Astrocyte (in vitro differentiated cells and primary cell): Measurements from ENCODE around the gene ATRNL1. TPM values are rescaled to one million over a fixed set of nuclear protein-coding genes. Genes with fewer than 3 reads are reported as not detected.

Experiments used
- DNase-seq: peaks from one replicate; pipeline ENCODE4 v3.0.0-alpha.2; 2010; ENCODE audit warnings: low read depth
- FAIRE-seq: peaks from 2 replicates; lab custom pipeline; 2011; peaks lifted over from hg19 to GRCh38; lab: Jason Lieb, UNC
- H2AFZ ChIP-seq: 2 replicates; pipeline ENCODE4 v1.6.0; 2012; ENCODE audit warnings: low read depth, low read length, inconsistent platforms
- H3K27ac ChIP-seq: 2 replicates; pipeline ENCODE4 v1.5.1; 2011; ENCODE audit warnings: low read depth, low read length, inconsistent platforms
- H3K27me3 ChIP-seq: 2 replicates; pipeline ENCODE4 v1.6.0; 2011; ENCODE audit warnings: low read length, inconsistent platforms; ENCODE audit not compliant: insufficient read depth
- H3K36me3 ChIP-seq: 2 replicates; pipeline ENCODE4 v1.5.1; 2011; ENCODE audit warnings: low read length, inconsistent platforms; ENCODE audit not compliant: insufficient read depth
- H3K4me1 ChIP-seq: 2 replicates; pipeline ENCODE4 v1.5.1; 2011; ENCODE audit warnings: low read length, inconsistent platforms; ENCODE audit not compliant: insufficient read depth
- H3K4me2 ChIP-seq: 2 replicates; pipeline ENCODE4 v1.6.0; 2012; ENCODE audit warnings: low read length, inconsistent platforms
- H3K4me3 ChIP-seq: 2 replicates; pipeline ENCODE4 v1.5.1; 2011; ENCODE audit warnings: low read depth, mild to moderate bottlenecking, low read length, inconsistent platforms; ENCODE audit not compliant: insufficient read depth
- H3K79me2 ChIP-seq: 2 replicates; pipeline ENCODE4 v1.6.0; 2012; ENCODE audit warnings: mild to moderate bottlenecking, low read length, inconsistent platforms; ENCODE audit not compliant: insufficient read depth
- H3K9ac ChIP-seq: 2 replicates; pipeline ENCODE4 v1.6.0; 2012; ENCODE audit warnings: mild to moderate bottlenecking, low read length, inconsistent platforms
- H3K9me3 ChIP-seq: 2 replicates; pipeline ENCODE4 v1.5.1; 2012; ENCODE audit warnings: low read depth, mild to moderate bottlenecking, low read length, inconsistent platforms; ENCODE audit not compliant: insufficient read depth
- H4K20me1 ChIP-seq: 2 replicates; pipeline ENCODE4 v1.6.0; 2012; ENCODE audit warnings: low read length, inconsistent platforms; ENCODE audit not compliant: insufficient read depth
- H3K27ac Mint-ChIP-seq: one replicate; pipeline ENCODE4 v1.8.0; 2021; ENCODE audit warnings: mild to moderate bottlenecking, mixed read lengths; ENCODE audit not compliant: unreplicated experiment
- H3K27me3 Mint-ChIP-seq: one replicate; pipeline ENCODE4 v1.8.0; 2021; ENCODE audit warnings: low read depth, mixed read lengths; ENCODE audit not compliant: unreplicated experiment
- H3K36me3 Mint-ChIP-seq: one replicate; pipeline ENCODE4 v1.8.0; 2021; ENCODE audit warnings: low read depth, mixed read lengths; ENCODE audit not compliant: unreplicated experiment
- H3K4me1 Mint-ChIP-seq: one replicate; pipeline ENCODE4 v1.8.0; 2021; ENCODE audit warnings: low read depth, mixed read lengths; ENCODE audit not compliant: unreplicated experiment
- H3K4me3 Mint-ChIP-seq: one replicate; pipeline ENCODE4 v1.8.0; 2021; ENCODE audit warnings: mild to moderate bottlenecking, moderate library complexity, mixed read lengths; ENCODE audit not compliant: unreplicated experiment
- H3K9me3 Mint-ChIP-seq: one replicate; pipeline ENCODE4 v1.8.0; 2021; ENCODE audit warnings: mild to moderate bottlenecking, mixed read lengths; ENCODE audit not compliant: unreplicated experiment
- CTCF ChIP-seq: IDR thresholded peaks from 2 replicates; pipeline ENCODE4 v1.5.1; 2011; ENCODE audit warnings: low read depth, mild to moderate bottlenecking, inconsistent platforms, low read length, moderate library complexity; ENCODE audit not compliant: insufficient read depth
- EZH2 ChIP-seq: IDR thresholded peaks from 2 replicates; pipeline ENCODE4 v1.6.1; 2012; ENCODE audit warnings: mild to moderate bottlenecking, low read length, inconsistent platforms; ENCODE audit not compliant: insufficient read depth
- total RNA-seq: library from RNA; stranded (reverse); gene quantifications from 2 replicates; pipeline ENCODE4 v1.2.1, GENCODE V29; 2021

ATRNL1 gene
- total RNA-seq, 1 donor from 2014 or later: 17.5 TPM

GRCh38 chr10:115432188-115432819 lies 339.1 kb downstream of the ATRNL1 start:
- H3K27ac Mint-ChIP-seq: no peak overlapping the region
- Histone ChIP-seq H3K27me3 (no peaks in the 10 kb centered on the region), H3K79me2 (no peaks in the 10 kb centered on the region), H3K36me3 (no peaks in the 10 kb centered on the region), H3K4me1 (no peaks in the 10 kb centered on the region), H3K4me3 (no peak overlapping the region), H2AFZ (no peak overlapping the region), H4K20me1 (no peaks in the 10 kb centered on the region), H3K27ac (no peak overlapping the region), H3K4me2 (no peak overlapping the region), H3K9ac (no peak overlapping the region), H3K9me3 (no peaks in the 10 kb centered on the region)
- DNase-seq (peak; percentile 14), FAIRE-seq (no peak)
- no peaks in the 10 kb centered on the region for H3K27me3 Mint-ChIP-seq
- no peaks in the 10 kb centered on the region for H3K9me3 Mint-ChIP-seq
- H3K4me3 Mint-ChIP-seq: no peak overlapping the region
- H3K4me1 Mint-ChIP-seq: no peaks in the 10 kb centered on the region
- no peaks in the 10 kb centered on the region for H3K36me3 Mint-ChIP-seq
- TF ChIP-seq EZH2: no peak
- peak; percentile 37 for TF ChIP-seq CTCF

- no peak for FAIRE-seq
- H3K79me2 ChIP-seq: no peaks in the 10 kb centered on the region
- H3K4me3 Mint-ChIP-seq: no peak overlapping the region
- no peak overlapping the region for H3K4me2 ChIP-seq
- no peaks in the 10 kb centered on the region for H3K27me3 Mint-ChIP-seq
- H3K9me3 Mint-ChIP-seq: no peaks in the 10 kb centered on the region
- no peaks in the 10 kb centered on the region for H3K36me3 Mint-ChIP-seq
- no peak overlapping the region for H3K27ac ChIP-seq
- H3K9me3 ChIP-seq: no peaks in the 10 kb centered on the region
- no peaks in the 10 kb centered on the region for H3K4me1 ChIP-seq
- H3K4me3 ChIP-seq: no peak overlapping the region
- TF ChIP-seq CTCF (no peak), EZH2 (no peak)
- no peaks in the 10 kb centered on the region for H3K4me1 Mint-ChIP-seq
- DNase-seq: no peak
- no peak overlapping the region for H2AFZ ChIP-seq
- H4K20me1 ChIP-seq: no peaks in the 10 kb centered on the region
- H3K36me3 ChIP-seq: no peaks in the 10 kb centered on the region
- H3K27ac Mint-ChIP-seq: no peak overlapping the region
- no peaks in the 10 kb centered on the region for H3K27me3 ChIP-seq
- H3K9ac ChIP-seq: no peak overlapping the region
Observed at GRCh38 chr10:115436999-115437398, 343.8 kb downstream of the ATRNL1 start.

- Mint-ChIP-seq H3K36me3 (no peaks in the 10 kb centered on the region), H3K4me3 (no peak overlapping the region), H3K4me1 (no peaks in the 10 kb centered on the region), H3K9me3 (no peaks in the 10 kb centered on the region), H3K27me3 (no peaks in the 10 kb centered on the region), H3K27ac (no peak overlapping the region)
- H3K27ac ChIP-seq: no peak overlapping the region
- H3K9ac ChIP-seq: no peak overlapping the region
- no peak overlapping the region for H3K4me3 ChIP-seq
- TF ChIP-seq CTCF (peak; percentile 13), EZH2 (no peak)
- H3K4me2 ChIP-seq: no peak overlapping the region
- H3K36me3 ChIP-seq: no peaks in the 10 kb centered on the region
- no peaks in the 10 kb centered on the region for H3K4me1 ChIP-seq
- DNase-seq: no peak
- no peaks in the 10 kb centered on the region for H3K9me3 ChIP-seq
- no peak overlapping the region for H2AFZ ChIP-seq
- no peaks in the 10 kb centered on the region for H4K20me1 ChIP-seq
- FAIRE-seq: no peak
- no peaks in the 10 kb centered on the region for H3K27me3 ChIP-seq
- no peaks in the 10 kb centered on the region for H3K79me2 ChIP-seq
Observed at GRCh38 chr10:115441907-115442545, 348.9 kb downstream of the ATRNL1 start.
